Measurements from ENCODE around the gene B4GALT5.

- no peak for TF ChIP-seq POLR2A (IDR thresholded peaks at IDR 0.05; ENCODE audit: low read depth, low read length)
- no peak for TF ChIP-seq POLR2AphosphoS5 (IDR thresholded peaks at IDR 0.05; ENCODE audit: low read depth, low read length)
Observed at GRCh38 chr20:49629606-49630005, 84.1 kb downstream of the B4GALT5 start.
